Breast epithelium (tissue), 3 donors: ENCODE measurements around the gene CTNNA2.

Experiments used
- POLR2A ChIP-seq: fragments of 450-650 bp; IDR thresholded peaks from one replicate; pipeline ENCODE4 v1.6.1; 2016; ENCODE audit warnings: antibody characterized with exemption, mild to moderate bottlenecking, moderate library complexity
- TF ChIP-seq, protein P1 (sequence below), 3 donors: fragments of 450-650 bp; IDR thresholded peaks; one replicate each; pipeline ENCODE4 v1.5.1; 2016 to 2017; ENCODE audit warnings: antibody characterized with exemption in 3 of 3, mild to moderate bottlenecking in 3 of 3, moderate library complexity in 3 of 3

DNA sequence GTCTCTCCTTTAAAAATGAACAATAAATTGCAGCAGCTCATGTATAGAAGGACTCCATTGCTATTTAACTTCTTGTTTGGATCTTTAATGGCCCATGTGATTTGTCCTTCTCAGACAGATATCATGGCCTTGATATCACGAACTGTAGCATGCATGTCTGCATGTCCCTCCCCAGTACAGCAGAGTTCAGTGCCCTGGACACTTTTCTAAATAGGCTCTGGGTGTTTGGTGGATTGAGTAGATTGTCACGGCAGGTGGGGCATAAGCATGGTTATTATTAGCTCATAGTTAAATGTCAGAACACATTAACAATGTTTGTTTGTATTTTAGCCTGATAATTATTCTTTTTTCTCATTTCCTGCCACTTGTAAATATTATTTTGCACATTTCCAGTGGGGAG lies 673.4 kb downstream of the CTNNA2 start:
- TF ChIP-seq POLR2A = no peak
- TF ChIP-seq, protein P1, sequence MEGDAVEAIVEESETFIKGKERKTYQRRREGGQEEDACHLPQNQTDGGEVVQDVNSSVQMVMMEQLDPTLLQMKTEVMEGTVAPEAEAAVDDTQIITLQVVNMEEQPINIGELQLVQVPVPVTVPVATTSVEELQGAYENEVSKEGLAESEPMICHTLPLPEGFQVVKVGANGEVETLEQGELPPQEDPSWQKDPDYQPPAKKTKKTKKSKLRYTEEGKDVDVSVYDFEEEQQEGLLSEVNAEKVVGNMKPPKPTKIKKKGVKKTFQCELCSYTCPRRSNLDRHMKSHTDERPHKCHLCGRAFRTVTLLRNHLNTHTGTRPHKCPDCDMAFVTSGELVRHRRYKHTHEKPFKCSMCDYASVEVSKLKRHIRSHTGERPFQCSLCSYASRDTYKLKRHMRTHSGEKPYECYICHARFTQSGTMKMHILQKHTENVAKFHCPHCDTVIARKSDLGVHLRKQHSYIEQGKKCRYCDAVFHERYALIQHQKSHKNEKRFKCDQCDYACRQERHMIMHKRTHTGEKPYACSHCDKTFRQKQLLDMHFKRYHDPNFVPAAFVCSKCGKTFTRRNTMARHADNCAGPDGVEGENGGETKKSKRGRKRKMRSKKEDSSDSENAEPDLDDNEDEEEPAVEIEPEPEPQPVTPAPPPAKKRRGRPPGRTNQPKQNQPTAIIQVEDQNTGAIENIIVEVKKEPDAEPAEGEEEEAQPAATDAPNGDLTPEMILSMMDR (IDR thresholded peaks at IDR 0.05) = no peak
